ENCODE data around the gene ATP2B3. TPM values are rescaled to one million over a fixed set of nuclear protein-coding genes. Genes with fewer than 3 reads are reported as not detected.

ATP2B3 gene
- polyA plus RNA-seq, 3 donors, result 0.01 TPM; not detected in 2

DNA sequence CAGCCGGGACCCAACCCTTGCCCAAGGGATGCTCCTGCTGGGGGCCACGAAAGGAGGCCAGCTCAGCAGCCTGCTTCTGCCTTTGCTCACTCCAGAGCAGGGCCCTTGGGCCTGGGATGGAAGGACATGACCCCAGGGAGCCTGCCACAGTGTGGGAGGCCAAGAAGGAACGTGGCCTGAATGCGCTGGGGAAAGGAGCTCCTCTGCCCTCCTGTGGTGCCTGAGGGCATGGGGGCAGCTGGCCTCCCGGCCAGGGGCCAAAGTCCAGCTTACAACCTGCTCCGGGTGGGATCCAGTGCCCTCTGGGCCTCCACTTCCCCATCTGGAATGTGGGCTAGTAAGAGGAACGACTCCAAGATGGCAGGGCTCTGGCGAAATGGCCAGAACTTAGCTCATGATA, 2.0 kb upstream of the ATP2B3 start:
- Mint-ChIP-seq H3K9me3 (peaks cover 0 to 4% (median 0%) of the 10 kb centered on the region in 7 donors), H3K4me3 (no peak overlapping the region), H3K4me1 (no peaks in the 10 kb centered on the region), H3K36me3 (no peaks in the 10 kb centered on the region), H3K27me3 (ENCODE audit: low read depth in 3 of 3) (peaks cover 20 to 35% (median 33%) of the 10 kb centered on the region in 3 donors), H3K27ac (no peak overlapping the region)
- TF ChIP-seq, protein P1, sequence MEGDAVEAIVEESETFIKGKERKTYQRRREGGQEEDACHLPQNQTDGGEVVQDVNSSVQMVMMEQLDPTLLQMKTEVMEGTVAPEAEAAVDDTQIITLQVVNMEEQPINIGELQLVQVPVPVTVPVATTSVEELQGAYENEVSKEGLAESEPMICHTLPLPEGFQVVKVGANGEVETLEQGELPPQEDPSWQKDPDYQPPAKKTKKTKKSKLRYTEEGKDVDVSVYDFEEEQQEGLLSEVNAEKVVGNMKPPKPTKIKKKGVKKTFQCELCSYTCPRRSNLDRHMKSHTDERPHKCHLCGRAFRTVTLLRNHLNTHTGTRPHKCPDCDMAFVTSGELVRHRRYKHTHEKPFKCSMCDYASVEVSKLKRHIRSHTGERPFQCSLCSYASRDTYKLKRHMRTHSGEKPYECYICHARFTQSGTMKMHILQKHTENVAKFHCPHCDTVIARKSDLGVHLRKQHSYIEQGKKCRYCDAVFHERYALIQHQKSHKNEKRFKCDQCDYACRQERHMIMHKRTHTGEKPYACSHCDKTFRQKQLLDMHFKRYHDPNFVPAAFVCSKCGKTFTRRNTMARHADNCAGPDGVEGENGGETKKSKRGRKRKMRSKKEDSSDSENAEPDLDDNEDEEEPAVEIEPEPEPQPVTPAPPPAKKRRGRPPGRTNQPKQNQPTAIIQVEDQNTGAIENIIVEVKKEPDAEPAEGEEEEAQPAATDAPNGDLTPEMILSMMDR (IDR thresholded peaks at IDR 0.05), result no peak
- no peak for DNase-seq
- Histone ChIP-seq H2AFZ (ENCODE audit: insufficient read depth, low read depth, low read length, poor library complexity, severe bottlenecking) (no peak overlapping the region), H3K27ac (ENCODE audit: low read depth in 1 of 2, low read length in 2 of 2) (no peak overlapping the region), H3K36me3 (replicated peaks in 1 of 2; ENCODE audit: control insufficient read depth in 1 of 2, insufficient read depth in 2 of 2, low read length in 2 of 2) (no peaks in the 10 kb centered on the region), H3K4me2 (replicated peaks; ENCODE audit: extremely low read depth, low read length, poor library complexity, severe bottlenecking) (no peak overlapping the region), H3K4me1 (ENCODE audit: control insufficient read depth in 1 of 2, insufficient read depth in 2 of 2, low read length in 2 of 2) (no peaks in the 10 kb centered on the region), H3K9ac (ENCODE audit: insufficient read depth, low read length, poor library complexity, severe bottlenecking) (no peak overlapping the region), H3K79me2 (ENCODE audit: insufficient read depth, low read length) (no peaks in the 10 kb centered on the region), H4K20me1 (ENCODE audit: insufficient read depth, low read length) (no peaks in the 10 kb centered on the region), H3K4me3 (replicated peaks in 1 of 3; ENCODE audit: low read depth in 2 of 3, low read length in 3 of 3) (no peak overlapping the region), H3K27me3 (ENCODE audit: control insufficient read depth in 2 of 2, insufficient read depth in 2 of 2, low read length in 2 of 2) (peaks cover 6 to 23% of the 10 kb centered on the region in 2 donors), H3K9me3 (replicated peaks in 1 of 2; ENCODE audit: control insufficient read depth in 1 of 2, insufficient read depth in 1 of 2, low read length in 2 of 2) (no peaks in the 10 kb centered on the region)
- intact Hi-C loops (cut with micrococcal nuclease), result no loop called here
- WGBS (ENCODE audit: insufficient coverage), result 82% methylated on average over 6 of the region's 8 CpGs

DNA sequence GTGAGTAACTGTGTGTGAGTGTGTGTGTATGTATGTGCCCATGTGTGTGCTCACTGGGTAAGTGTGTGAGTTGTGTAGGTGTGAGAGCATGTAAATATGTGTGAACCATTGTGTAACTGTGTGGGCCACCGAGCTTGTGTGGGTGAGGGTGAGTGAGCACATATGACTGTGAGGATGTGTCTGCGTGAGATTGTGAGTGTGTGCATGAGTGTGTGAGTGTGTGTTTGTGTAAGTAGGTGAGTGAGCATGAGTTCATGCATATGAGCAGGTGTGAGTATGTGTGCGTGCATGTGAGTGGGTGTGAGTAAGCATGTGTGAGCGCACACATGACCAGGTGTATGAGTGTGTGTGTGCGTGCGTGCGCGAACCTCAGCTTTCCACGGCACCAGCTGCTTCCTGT, 1.4 kb upstream of the ATP2B3 start:
- TF ChIP-seq, protein P1 (IDR thresholded peaks at IDR 0.05), result no peak
- H3K27me3 Mint-ChIP-seq (ENCODE audit: low read depth in 3 of 3), result peaks cover 22 to 40% (median 37%) of the 10 kb centered on the region in 3 donors
- Histone ChIP-seq H3K27me3 (ENCODE audit: control insufficient read depth in 2 of 2, insufficient read depth in 2 of 2, low read length in 2 of 2) (peaks cover 6 to 23% of the 10 kb centered on the region in 2 donors), H3K9me3 (replicated peaks in 1 of 2; ENCODE audit: control insufficient read depth in 1 of 2, insufficient read depth in 1 of 2, low read length in 2 of 2) (no peaks in the 10 kb centered on the region), H3K27ac (ENCODE audit: low read depth in 1 of 2, low read length in 2 of 2) (no peak overlapping the region), H3K36me3 (replicated peaks in 1 of 2; ENCODE audit: control insufficient read depth in 1 of 2, insufficient read depth in 2 of 2, low read length in 2 of 2) (no peaks in the 10 kb centered on the region), H2AFZ (ENCODE audit: insufficient read depth, low read depth, low read length, poor library complexity, severe bottlenecking) (no peak overlapping the region), H3K9ac (ENCODE audit: insufficient read depth, low read length, poor library complexity, severe bottlenecking) (no peak overlapping the region), H3K4me1 (ENCODE audit: control insufficient read depth in 1 of 2, insufficient read depth in 2 of 2, low read length in 2 of 2) (no peaks in the 10 kb centered on the region), H3K4me2 (replicated peaks; ENCODE audit: extremely low read depth, low read length, poor library complexity, severe bottlenecking) (no peak overlapping the region), H3K4me3 (replicated peaks in 1 of 3; ENCODE audit: low read depth in 2 of 3, low read length in 3 of 3) (no peak overlapping the region), H4K20me1 (ENCODE audit: insufficient read depth, low read length) (no peaks in the 10 kb centered on the region), H3K79me2 (ENCODE audit: insufficient read depth, low read length) (no peaks in the 10 kb centered on the region)
- H3K4me3 Mint-ChIP-seq, result peak overlapping the region in 1 of 2 donors; percentile 62
- H3K27ac Mint-ChIP-seq, result no peak overlapping the region
- 33% methylated on average over 6 of the region's 9 CpGs for WGBS (ENCODE audit: insufficient coverage)
- intact Hi-C loops (cut with micrococcal nuclease), result no loop called here
- H3K9me3 Mint-ChIP-seq, result peaks cover 0 to 4% (median 0%) of the 10 kb centered on the region in 7 donors
- no peaks in the 10 kb centered on the region for H3K4me1 Mint-ChIP-seq
- no peak for DNase-seq
- no peaks in the 10 kb centered on the region for H3K36me3 Mint-ChIP-seq

Data from CD14-positive monocyte (primary cell).